ENCODE data around the gene ASB9. TPM values are rescaled to one million over a fixed set of nuclear protein-coding genes. Genes with fewer than 3 reads are reported as not detected.

Gene ASB9
- total RNA-seq, 1 experiment from 2014 or later = 0.11 TPM

DNA sequence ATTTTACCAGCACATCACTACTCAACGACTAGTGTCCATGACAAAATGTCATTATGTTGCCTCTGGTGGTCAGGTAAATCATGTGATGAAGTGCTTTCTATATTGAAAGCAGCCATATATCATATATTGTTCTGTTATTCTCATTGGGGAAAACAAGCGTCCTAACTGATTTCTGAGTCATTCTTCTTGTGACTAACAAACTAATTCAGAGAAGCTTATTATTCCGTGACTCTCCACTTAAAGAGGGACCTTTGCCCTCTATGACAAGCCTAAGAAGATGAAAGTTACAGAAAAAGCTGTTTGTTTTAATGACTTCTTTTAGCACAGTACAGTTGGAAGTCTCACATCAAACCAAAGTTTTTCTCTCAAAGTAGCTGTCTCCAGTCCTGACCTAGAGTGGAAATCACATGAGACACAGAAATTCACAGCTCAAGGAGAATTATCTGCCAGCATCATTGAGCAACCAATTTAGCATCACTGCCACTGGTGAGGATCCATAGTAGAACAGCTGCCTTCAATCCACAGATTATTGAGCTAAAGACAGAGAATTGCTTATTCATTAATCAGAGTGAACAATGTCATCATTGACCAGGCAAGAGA lies 36.4 kb downstream of the ASB9 start:
- H3K4me1 Mint-ChIP-seq = no peaks in the 10 kb centered on the region
- CTCF ChIA-PET = no interaction called here
- POLR2A ChIA-PET = no interaction called here
- H3K27me3 Mint-ChIP-seq (ENCODE audit: low read depth) = no peaks in the 10 kb centered on the region; the same call in 1 of the 2 replicates
- DNase-seq (ENCODE audit: low spot score) = no peak
- no peak overlapping the region for H3K27ac Mint-ChIP-seq
- TF ChIP-seq, protein P1, sequence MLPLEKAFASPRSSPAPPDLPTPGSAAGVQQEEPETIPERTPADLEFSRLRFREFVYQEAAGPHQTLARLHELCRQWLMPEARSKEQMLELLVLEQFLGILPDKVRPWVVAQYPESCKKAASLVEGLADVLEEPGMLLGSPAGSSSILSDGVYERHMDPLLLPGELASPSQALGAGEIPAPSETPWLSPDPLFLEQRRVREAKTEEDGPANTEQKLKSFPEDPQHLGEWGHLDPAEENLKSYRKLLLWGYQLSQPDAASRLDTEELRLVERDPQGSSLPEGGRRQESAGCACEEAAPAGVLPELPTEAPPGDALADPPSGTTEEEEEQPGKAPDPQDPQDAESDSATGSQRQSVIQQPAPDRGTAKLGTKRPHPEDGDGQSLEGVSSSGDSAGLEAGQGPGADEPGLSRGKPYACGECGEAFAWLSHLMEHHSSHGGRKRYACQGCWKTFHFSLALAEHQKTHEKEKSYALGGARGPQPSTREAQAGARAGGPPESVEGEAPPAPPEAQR (CRISPR knock-in tag; IDR thresholded peaks at IDR 0.05) = no peak
- TF ChIP-seq NFE2L1 (CRISPR knock-in tag; IDR thresholded peaks at IDR 0.05) (no peak), ESRRA (CRISPR knock-in tag; IDR thresholded peaks at IDR 0.05; ENCODE audit: borderline replicate concordance) (no peak), ZNF121 (CRISPR knock-in tag; IDR thresholded peaks at IDR 0.05) (no peak), RELA (CRISPR knock-in tag; IDR thresholded peaks at IDR 0.05; ENCODE audit: borderline replicate concordance) (no peak), ZBTB21 (CRISPR knock-in tag; IDR thresholded peaks at IDR 0.05; ENCODE audit: borderline replicate concordance) (no peak), CBFB (CRISPR knock-in tag; IDR thresholded peaks at IDR 0.05; ENCODE audit: low read depth) (no peak), GRHL2 (CRISPR knock-in tag; IDR thresholded peaks at IDR 0.05; ENCODE audit: insufficient replicate concordance, severe bottlenecking) (no peak), KAT7 (CRISPR knock-in tag; IDR thresholded peaks at IDR 0.05; ENCODE audit: borderline replicate concordance) (no peak), SOX15 (CRISPR knock-in tag; IDR thresholded peaks at IDR 0.05) (no peak)
- TF ChIP-seq, protein P2, sequence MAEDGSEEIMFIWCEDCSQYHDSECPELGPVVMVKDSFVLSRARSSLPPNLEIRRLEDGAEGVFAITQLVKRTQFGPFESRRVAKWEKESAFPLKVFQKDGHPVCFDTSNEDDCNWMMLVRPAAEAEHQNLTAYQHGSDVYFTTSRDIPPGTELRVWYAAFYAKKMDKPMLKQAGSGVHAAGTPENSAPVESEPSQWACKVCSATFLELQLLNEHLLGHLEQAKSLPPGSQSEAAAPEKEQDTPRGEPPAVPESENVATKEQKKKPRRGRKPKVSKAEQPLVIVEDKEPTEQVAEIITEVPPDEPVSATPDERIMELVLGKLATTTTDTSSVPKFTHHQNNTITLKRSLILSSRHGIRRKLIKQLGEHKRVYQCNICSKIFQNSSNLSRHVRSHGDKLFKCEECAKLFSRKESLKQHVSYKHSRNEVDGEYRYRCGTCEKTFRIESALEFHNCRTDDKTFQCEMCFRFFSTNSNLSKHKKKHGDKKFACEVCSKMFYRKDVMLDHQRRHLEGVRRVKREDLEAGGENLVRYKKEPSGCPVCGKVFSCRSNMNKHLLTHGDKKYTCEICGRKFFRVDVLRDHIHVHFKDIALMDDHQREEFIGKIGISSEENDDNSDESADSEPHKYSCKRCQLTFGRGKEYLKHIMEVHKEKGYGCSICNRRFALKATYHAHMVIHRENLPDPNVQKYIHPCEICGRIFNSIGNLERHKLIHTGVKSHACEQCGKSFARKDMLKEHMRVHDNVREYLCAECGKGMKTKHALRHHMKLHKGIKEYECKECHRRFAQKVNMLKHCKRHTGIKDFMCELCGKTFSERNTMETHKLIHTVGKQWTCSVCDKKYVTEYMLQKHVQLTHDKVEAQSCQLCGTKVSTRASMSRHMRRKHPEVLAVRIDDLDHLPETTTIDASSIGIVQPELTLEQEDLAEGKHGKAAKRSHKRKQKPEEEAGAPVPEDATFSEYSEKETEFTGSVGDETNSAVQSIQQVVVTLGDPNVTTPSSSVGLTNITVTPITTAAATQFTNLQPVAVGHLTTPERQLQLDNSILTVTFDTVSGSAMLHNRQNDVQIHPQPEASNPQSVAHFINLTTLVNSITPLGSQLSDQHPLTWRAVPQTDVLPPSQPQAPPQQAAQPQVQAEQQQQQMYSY (CRISPR knock-in tag; IDR thresholded peaks at IDR 0.05) = no peak
- TF ChIP-seq, protein P3, sequence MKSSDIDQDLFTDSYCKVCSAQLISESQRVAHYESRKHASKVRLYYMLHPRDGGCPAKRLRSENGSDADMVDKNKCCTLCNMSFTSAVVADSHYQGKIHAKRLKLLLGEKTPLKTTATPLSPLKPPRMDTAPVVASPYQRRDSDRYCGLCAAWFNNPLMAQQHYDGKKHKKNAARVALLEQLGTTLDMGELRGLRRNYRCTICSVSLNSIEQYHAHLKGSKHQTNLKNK (CRISPR knock-in tag; IDR thresholded peaks at IDR 0.05) = no peak
- TF ChIP-seq, protein P4, sequence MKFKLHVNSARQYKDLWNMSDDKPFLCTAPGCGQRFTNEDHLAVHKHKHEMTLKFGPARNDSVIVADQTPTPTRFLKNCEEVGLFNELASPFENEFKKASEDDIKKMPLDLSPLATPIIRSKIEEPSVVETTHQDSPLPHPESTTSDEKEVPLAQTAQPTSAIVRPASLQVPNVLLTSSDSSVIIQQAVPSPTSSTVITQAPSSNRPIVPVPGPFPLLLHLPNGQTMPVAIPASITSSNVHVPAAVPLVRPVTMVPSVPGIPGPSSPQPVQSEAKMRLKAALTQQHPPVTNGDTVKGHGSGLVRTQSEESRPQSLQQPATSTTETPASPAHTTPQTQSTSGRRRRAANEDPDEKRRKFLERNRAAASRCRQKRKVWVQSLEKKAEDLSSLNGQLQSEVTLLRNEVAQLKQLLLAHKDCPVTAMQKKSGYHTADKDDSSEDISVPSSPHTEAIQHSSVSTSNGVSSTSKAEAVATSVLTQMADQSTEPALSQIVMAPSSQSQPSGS (CRISPR knock-in tag; IDR thresholded peaks at IDR 0.05; ENCODE audit: borderline replicate concordance, low read depth) = no peak
- TF ChIP-seq, protein P5, sequence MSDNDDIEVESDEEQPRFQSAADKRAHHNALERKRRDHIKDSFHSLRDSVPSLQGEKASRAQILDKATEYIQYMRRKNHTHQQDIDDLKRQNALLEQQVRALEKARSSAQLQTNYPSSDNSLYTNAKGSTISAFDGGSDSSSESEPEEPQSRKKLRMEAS (CRISPR knock-in tag; IDR thresholded peaks at IDR 0.05) = no peak
- no peaks in the 10 kb centered on the region for H3K36me3 Mint-ChIP-seq
- no peak for ATAC-seq
- H3K4me3 Mint-ChIP-seq = no peak overlapping the region
- H3K9me3 Mint-ChIP-seq = peaks cover 7% of the 10 kb centered on the region; the same call in 1 of the 2 replicates

DNA sequence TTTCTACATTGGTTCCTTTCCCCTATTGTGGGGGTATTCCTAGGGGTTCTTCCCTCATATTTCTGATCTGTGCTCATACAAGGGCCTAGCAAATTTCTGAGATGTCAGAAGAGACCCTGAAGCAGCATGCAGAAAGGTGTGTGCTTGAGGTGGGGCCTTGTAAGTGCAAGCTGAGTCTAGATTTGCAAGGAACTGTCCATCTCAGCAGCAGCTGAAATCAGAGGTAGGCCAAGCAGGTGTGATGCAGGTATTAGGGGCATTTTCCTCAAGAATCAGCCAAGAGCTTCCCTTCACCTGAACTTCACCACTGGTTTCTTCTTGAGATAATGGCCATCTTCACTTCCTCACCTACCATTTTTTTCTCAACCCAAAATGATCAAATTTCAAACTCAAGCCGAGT lies 45.1 kb downstream of the ASB9 start:
- ChIA-PET CTCF (no interaction called here), POLR2A (no interaction called here)
- no peak for DNase-seq (ENCODE audit: low spot score)
- H3K9me3 Mint-ChIP-seq = no peaks in the 10 kb centered on the region
- no peak overlapping the region for H3K27ac Mint-ChIP-seq
- TF ChIP-seq ZNF263 (CRISPR knock-in tag; IDR thresholded peaks at IDR 0.05; ENCODE audit: low read depth) = no peak
- no peak for TF ChIP-seq ZNF219 (CRISPR knock-in tag; IDR thresholded peaks at IDR 0.05; ENCODE audit: borderline replicate concordance)
- ATAC-seq = no peak
- no peaks in the 10 kb centered on the region for H3K4me1 Mint-ChIP-seq
- H3K36me3 Mint-ChIP-seq = no peaks in the 10 kb centered on the region
- no peak overlapping the region for H3K4me3 Mint-ChIP-seq
- H3K27me3 Mint-ChIP-seq (ENCODE audit: low read depth) = no peaks in the 10 kb centered on the region
